Pons (tissue), 1 donor: ENCODE measurements around the gene UBAP2L.

Source experiments
- DNase-seq: peaks from one replicate; pipeline ENCODE4 v3.0.0-alpha.2; 2016; ENCODE audit warnings: low spot score

UBAP2L gene

DNA sequence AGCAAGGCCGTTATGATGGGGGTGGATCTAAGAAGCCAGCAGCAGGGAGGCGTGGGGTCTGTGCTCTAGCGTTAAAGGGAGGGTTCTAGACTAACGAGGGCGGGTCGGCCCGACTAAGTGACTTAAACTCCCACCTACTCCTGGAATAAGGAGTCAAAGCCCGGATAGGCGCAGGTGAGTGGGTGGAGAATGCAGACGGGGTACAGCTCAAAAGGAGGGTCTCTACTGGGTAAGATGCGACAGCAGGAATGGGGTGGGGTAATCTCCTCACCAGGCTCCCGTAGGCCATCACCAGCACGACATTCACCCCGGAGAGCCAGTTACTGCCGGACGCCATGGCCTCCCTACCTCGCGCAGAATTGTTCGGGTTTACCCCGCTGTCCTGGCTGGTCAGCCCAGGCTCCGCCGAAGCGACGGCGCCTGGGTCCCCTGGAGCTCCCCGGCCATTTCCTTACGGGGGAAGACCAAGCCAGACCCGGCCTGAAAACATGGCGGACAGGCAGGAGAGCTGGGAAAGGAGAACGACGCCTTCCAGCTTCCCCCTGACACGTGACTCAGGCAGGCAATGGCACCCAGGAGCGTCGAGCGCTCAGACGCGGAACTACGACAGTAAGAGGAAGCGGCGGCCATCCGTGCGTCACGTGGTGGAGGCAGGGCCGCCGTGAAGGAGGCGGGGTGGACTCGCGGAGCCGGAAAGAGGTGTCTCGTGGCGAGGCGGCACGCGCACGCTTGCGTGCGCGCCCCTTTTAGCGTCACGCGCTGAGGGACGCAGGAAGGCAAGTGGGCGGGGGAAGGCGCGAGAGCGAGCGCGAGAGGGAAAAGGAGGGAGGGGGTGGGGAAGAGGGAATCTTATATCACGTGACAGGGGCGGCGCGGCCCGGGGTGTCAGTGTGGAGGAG is at the start of gene UBAP2L:
Gene UBAP2L, plus strand, starts transcription at position 885 of the 899 bp plus-strand sequence. CDS start 4,169 bp downstream, outside the sequence.
- peak; percentile 99 for DNase-seq

GRCh38 chr1:154171223-154171583 is 49.6 kb upstream of the UBAP2L start:
- no peak for DNase-seq

GRCh38 chr1:154171880-154172279 is 48.9 kb upstream of the UBAP2L start:
- no peak for DNase-seq

- DNase-seq, result no peak
Measured at GRCh38 chr1:154174654-154175053, 46.1 kb upstream of the UBAP2L start.

GRCh38 chr1:154176337-154176736 is 44.4 kb upstream of the UBAP2L start:
- peak; percentile 35 for DNase-seq

GRCh38 chr1:154178013-154178412 is 42.7 kb upstream of the UBAP2L start:
- no peak for DNase-seq

- no peak for DNase-seq
Measured at GRCh38 chr1:154178911-154179811, 41.6 kb upstream of the UBAP2L start.

DNA sequence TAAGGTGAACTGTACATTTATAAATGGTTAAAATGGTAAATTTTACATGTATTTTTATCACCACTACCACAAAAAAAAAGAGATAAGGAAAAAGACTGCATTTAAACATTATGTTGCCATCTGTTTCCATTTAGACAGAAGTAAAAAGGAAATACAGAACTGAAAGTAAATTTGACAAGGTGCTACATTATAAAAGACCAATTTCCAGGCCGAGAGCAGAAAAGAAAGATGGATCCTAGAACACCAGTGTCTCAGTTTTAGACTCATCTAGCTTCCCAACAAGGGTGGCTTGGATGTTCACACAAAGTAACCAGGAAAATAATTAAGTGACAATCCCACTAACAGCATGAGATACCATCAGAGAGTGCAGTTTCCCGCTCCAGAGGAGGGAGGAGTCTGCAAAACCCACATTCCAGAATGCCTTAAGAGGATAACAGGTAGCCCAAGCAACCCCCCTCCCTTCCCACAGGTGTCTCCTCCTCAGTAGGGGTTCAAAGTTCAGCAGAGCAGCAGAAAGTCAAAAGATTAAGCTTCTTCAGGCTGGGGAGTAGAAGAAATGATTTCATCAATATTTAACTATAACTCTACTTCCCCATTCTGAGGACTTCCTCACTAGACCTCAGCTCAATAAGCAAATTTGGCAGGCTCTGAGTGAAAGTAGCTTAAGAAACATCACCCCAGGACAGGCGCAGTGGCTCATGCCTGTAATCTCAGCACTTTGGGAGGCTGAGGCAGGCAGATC is 40.6 kb upstream of the UBAP2L start:
- no peak for DNase-seq

DNA sequence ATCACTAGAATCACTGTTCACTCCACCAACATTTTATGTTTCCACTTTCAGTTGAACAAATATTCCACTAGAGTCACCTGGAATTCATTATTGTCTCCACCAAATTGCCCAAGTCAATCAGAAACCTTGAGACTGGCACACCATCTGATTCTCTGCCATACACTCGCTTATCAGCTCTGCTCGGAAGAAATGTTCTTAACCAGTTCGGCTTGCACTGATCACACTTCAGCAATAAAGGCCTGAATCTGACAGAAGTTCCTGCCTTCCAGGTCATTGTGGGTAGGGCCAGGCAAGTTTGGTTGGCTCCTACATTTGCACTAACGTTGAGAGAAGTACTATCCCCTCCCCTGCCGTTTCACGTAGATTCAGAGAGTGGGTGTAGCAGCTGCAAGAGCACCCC is 38.8 kb upstream of the UBAP2L start:
- DNase-seq, result no peak

GRCh38 chr1:154182344-154183045 is 38.3 kb upstream of the UBAP2L start:
- peak; percentile 65 for DNase-seq

DNA sequence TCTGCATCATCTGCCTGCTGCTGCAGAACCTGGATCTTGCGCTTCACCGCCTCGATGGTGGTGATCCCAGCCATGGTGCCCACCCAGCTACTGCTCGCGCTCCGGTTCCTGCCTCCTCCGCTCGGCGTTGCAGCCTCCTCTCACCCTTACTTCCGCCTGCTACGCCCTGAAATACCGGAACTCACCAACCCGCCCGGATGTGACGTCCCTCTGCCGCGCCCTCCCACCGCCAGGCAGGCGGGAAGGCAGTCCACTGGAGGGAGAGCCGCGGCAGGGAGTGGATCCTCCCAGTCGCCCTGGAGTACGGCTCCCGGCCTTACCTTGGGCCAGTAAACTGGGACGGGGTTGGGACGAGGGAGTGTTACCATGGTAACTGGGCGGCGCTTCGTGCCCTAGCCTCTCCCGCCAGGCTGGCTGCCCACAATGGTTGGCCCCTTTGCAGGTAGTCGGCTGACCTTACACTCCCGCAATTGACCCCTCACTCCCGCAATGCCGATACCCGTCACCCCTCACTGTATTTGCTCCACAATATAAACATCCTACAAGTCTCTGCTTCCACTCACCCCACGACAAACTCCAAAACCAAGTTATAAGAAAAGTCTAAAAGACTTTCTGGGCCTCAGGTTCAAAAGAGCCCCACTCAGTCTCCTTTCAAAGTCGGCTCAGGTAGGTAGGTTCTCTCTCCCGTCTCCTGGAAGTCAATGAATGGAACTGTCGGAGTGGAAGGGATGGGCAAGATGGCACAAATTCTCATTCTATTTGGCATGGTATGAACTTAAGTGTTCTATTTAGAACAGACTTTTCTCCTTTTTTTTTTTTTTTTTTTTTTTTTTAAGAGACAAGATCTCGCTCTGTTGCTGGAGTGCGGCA is 37.5 kb upstream of the UBAP2L start:
- peak; percentile 93 for DNase-seq

GRCh38 chr1:154186177-154186576 is 34.6 kb upstream of the UBAP2L start:
- DNase-seq, result no peak

- no peak for DNase-seq
Measured at GRCh38 chr1:154186852-154187501, 33.8 kb upstream of the UBAP2L start.

- no peak for DNase-seq
Measured at GRCh38 chr1:154190550-154190949, 30.2 kb upstream of the UBAP2L start.

DNA sequence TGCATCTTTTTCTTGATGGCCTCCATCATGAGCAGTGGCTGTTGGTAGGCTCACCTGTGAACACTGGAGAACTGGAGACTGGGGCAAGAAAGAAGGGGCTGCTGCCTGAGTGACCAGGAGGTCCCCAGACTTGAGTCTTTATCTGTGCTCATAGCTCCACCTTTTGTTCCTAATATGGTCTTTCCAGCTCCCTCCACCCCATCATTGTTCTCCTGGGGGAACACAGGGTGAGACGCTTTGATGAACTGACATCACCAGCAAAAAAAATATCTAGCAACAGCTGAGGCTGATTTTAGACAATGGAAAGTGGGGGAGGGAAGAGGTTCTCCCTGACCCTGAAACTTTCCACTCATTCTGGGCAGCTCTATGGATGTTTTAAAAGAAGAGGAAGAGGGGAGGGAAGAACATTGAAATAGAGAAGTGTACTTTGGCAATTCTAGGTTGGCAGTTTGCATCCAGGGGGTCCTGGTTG is 28.7 kb upstream of the UBAP2L start, which contains the start of gene TPM3:
Gene TPM3, minus strand, starts transcription at position 111 of the 472 bp plus-strand sequence. Its CDS starts 82 bp downstream, at position 29.
- DNase-seq, result no peak

DNA sequence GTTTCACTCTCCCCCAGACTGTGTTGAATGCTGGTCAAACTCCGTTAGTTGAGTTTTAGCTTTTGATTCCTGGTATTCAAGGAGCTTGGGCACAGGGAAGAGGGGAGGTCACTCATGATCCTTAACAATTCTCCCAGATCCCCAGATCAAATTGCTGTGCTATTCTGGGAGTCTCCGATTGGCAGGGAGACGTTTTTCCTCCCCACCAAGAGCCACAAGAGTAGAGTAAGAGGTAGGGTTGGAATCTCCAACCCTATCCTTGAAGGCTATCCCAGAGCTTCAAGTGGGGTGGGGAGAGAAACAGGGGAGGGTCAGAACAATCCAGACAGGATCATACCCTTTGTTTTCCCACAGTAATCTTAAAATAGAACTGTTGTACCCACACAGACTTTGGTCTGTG is 28.3 kb upstream of the UBAP2L start:
- no peak for DNase-seq

GRCh38 chr1:154193821-154194220 is 26.9 kb upstream of the UBAP2L start:
- no peak for DNase-seq

DNA sequence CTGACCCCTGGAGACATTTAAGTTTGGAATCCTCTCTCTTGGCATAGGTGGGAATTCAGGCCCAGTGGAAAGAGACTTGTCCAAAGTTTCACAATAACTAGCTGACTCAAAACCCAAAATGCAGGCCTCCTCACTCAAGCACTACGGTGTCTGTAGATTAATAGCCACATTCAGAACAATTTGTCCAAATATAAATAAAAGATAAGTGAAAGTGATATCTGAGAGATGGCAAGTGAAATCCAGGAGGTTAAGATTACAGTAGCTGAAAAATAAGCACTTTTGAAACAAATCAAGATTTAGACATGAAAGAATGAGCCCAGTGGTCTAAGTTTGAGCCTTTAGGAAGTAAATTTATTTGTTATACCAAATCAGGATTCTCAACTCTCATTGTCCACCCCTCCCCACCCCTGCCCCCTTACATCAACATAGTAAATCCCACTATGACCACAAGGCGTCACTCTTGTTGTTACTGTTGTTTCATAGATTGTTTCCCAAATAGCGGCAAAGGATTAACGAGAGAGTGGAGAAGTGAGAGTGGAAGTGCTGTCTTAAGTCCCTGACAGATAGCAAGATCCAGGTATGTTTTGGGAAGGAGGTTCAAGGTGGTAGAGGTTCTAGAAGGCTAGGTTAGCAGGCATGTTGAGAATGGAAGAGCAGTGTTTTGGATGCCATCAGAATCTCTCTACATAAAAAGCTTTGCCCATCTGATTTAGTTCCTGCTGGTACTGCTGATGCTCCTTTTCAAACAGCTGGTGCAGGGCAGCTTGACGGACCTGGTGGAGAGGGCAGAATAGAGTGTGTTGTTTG is 21.8 kb upstream of the UBAP2L start:
- DNase-seq, result peak; percentile 83

DNA sequence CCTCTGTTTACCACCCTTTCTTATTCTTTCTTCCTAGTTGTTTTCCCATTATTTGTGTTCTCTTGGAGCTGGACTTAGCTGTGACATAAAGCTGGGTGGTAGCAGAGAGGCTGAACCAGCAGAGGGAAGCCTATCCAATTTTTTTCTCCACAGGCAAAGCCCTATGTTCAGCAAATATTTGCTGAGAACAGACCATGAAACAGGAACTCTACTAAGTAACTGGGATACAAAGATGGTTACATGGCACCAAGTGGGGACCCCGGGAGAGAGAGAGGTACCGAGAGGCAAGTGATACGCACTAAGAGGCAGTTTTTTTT is 21.2 kb upstream of the UBAP2L start:
- DNase-seq, result no peak
